Stomach (tissue), 9 donors: ENCODE results near the gene TENM3. TPM values are rescaled to one million over a fixed set of nuclear protein-coding genes. Genes with fewer than 3 reads are reported as not detected.

Experiments
- DNase-seq, 2 donors: peaks; one replicate each; pipeline versions ENCODE4 v3.0.0 to v3.0.0-alpha.2; 2013 to 2019
- H3K27ac ChIP-seq, 5 donors: fragments of 200-600 bp in 4 of 5; sonication (generic) in 4 of 5; one replicate each; pipeline ENCODE4 v1.5.1; 2013 to 2019; ENCODE audit warnings: mild to moderate bottlenecking in 1 of 5, moderate library complexity in 1 of 5
- H3K27me3 ChIP-seq, 3 donors: fragments of 200-600 bp; sonication (generic); one replicate each; pipeline ENCODE4 v1.5.1; 2017 to 2019; ENCODE audit warnings: mixed run types in 1 of 3
- H3K36me3 ChIP-seq, 4 donors: fragments of 200-600 bp; sonication (generic); 1 replicate in 3 of 4; 2 replicates in 1 of 4; pipeline ENCODE4 v1.5.1; 2016 to 2019
- H3K4me1 ChIP-seq, 4 donors: fragments of 200-600 bp; sonication (generic); one replicate each; pipeline ENCODE4 v1.5.1; 2016 to 2019
- H3K4me3 ChIP-seq, 4 donors: fragments of 200-600 bp; sonication (generic) in 3 of 4; one replicate each; pipeline ENCODE4 v1.5.1; 2016 to 2019; ENCODE audit warnings: mild to moderate bottlenecking in 1 of 4
- H3K9me3 ChIP-seq, 4 donors: fragments of 200-600 bp; sonication (generic); one replicate each; pipeline ENCODE4 v1.5.1; 2016 to 2019
- EP300 ChIP-seq: sonication (generic); formaldehyde crosslinking; IDR thresholded peaks from one replicate; pipeline ENCODE4 v1.6.1; 2017; ENCODE audit warnings: antibody characterized with exemption
- POLR2A ChIP-seq, 4 donors: fragments of 450-650 bp; IDR thresholded peaks; one replicate each; pipeline ENCODE4 v1.6.1; 2016; ENCODE audit warnings: antibody characterized with exemption in 4 of 4, control low read depth in 2 of 4, mild to moderate bottlenecking in 1 of 4, moderate library complexity in 1 of 4
- POLR2AphosphoS5 ChIP-seq, 3 donors: sonication (generic); formaldehyde crosslinking; IDR thresholded peaks; one replicate each; pipeline ENCODE4 v1.6.1; 2016; ENCODE audit warnings: antibody characterized with exemption in 3 of 3
- WGBS, 5 donors: extraction: QIAGEN DNeasy Blood & Tissue Kit in 3 of 5; methylation state at CpG; one replicate each; pipeline versions ENCODE4 v1.1.5 to v1.1.7; 2013 to 2018; 5-methylcytosine and 5-hydroxymethylcytosine counted together
- intact Hi-C: fragments of 100-400 bp; cut with DNase I; formaldehyde crosslinking; loops from one replicate; pipeline ENCODE4 v1.15.1; 2023; ENCODE audit warnings: low total_unique reads
- polyA plus RNA-seq, 3 donors: library from polyadenylated mRNA; stranded (reverse); fragments of 200-250 nt; gene quantifications; one replicate each; pipeline ENCODE4 v1.2.3, GENCODE V29; 2013
- total RNA-seq, 5 donors: library from RNA; depleted of rRNA; stranded (reverse); fragments of >200 nt; gene quantifications; one replicate each; pipeline versions ENCODE4 v1.1.0 to v1.2.3, GENCODE V29; 2014 to 2016
- TF ChIP-seq, protein P1 (sequence below), 7 experiments: fragments of 450-650 bp in 4 of 7; fragments of 200-600 bp in 3 of 7; sonication (generic) in 3 of 7; IDR thresholded peaks; one replicate each; pipeline ENCODE4 v1.5.1; 2016 to 2019; ENCODE audit warnings: antibody characterized with exemption in 7 of 7, control low read depth in 2 of 7, mild to moderate bottlenecking in 1 of 7
- donor health status: healthy with polysubstance abuse.
- donor health status: Bipolar disorder and iron deficiency.
- donor health status: healthy.

TENM3 gene
- total and polyA plus RNA-seq, 8 donors, result under 0.01 to 8.3 (median 0.44) TPM

- H3K36me3 ChIP-seq, result no peaks in the 10 kb centered on the region
- DNase-seq, result no peak
- TF ChIP-seq, protein P1, sequence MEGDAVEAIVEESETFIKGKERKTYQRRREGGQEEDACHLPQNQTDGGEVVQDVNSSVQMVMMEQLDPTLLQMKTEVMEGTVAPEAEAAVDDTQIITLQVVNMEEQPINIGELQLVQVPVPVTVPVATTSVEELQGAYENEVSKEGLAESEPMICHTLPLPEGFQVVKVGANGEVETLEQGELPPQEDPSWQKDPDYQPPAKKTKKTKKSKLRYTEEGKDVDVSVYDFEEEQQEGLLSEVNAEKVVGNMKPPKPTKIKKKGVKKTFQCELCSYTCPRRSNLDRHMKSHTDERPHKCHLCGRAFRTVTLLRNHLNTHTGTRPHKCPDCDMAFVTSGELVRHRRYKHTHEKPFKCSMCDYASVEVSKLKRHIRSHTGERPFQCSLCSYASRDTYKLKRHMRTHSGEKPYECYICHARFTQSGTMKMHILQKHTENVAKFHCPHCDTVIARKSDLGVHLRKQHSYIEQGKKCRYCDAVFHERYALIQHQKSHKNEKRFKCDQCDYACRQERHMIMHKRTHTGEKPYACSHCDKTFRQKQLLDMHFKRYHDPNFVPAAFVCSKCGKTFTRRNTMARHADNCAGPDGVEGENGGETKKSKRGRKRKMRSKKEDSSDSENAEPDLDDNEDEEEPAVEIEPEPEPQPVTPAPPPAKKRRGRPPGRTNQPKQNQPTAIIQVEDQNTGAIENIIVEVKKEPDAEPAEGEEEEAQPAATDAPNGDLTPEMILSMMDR (IDR thresholded peaks at IDR 0.05), result no peak
- no peak for TF ChIP-seq POLR2AphosphoS5 (IDR thresholded peaks at IDR 0.05)
- TF ChIP-seq POLR2A (IDR thresholded peaks at IDR 0.05), result no peak
- TF ChIP-seq EP300, result no peak
- H3K4me3 ChIP-seq, result no peak overlapping the region
- no peak overlapping the region for H3K27ac ChIP-seq
- H3K4me1 ChIP-seq, result no peaks in the 10 kb centered on the region
- 25 to 57% (median 49%) methylated on average over 2 of the region's 2 CpGs for WGBS, 5 donors
- intact Hi-C loops, result no loop called here
- H3K27me3 ChIP-seq, result no peaks in the 10 kb centered on the region
- no peaks in the 10 kb centered on the region for H3K9me3 ChIP-seq
Observed at GRCh38 chr4:182604161-182604622, 361.0 kb downstream of the TENM3 start.

DNA sequence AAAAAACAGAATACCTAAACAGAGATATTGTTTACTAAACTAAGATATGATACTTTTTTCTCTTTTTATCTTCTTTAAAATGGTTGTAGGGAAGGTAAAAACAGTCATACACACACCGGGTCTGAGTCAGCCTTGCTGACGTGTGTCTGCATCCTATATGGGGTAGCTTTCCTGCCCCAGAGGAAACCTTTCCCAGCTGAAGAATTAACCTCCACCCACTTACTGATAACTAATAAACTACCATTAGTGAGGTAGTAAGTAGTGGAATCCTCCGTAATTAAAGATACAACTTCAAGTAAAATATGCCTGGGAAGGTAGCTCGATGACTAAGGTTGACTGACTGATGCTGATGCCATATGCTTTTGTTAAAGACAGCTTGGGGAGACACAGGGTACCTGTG is 361.8 kb downstream of the TENM3 start:
- no peak for DNase-seq
- no peaks in the 10 kb centered on the region for H3K9me3 ChIP-seq
- H3K27me3 ChIP-seq, result no peaks in the 10 kb centered on the region
- TF ChIP-seq POLR2AphosphoS5 (IDR thresholded peaks at IDR 0.05) (no peak), POLR2A (IDR thresholded peaks at IDR 0.05) (no peak), EP300 (no peak)
- TF ChIP-seq, protein P1 (IDR thresholded peaks at IDR 0.05), result no peak
- H3K4me3 ChIP-seq, result no peak overlapping the region
- intact Hi-C loops, result no loop called here
- H3K4me1 ChIP-seq, result no peaks in the 10 kb centered on the region
- H3K36me3 ChIP-seq, result no peaks in the 10 kb centered on the region
- H3K27ac ChIP-seq, result no peak overlapping the region
- 80 to 92% (median 90%) methylated on average over 4 of the region's 4 CpGs for WGBS, 5 donors

DNA sequence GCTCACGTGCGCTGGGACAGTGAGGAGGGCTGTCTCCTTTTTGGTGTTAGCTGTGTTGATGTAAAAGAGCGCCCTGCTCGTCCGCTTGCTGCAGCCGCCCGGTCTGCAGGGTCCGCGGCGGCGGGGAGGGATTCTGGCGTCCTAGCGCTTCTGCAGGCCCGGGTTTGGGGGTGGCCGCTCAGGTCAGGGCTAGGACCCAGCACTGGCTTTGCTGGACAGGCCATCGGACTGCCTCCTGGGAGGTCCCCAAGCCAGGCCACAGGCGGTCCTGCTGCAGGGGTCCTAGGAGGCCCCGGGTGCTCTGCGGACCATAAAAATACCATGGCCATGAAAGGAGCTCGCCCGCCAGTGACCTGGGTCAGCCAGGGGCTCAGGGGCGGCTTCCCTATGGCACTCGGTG is 365.3 kb downstream of the TENM3 start:
- 94 to 97% (median 96%) methylated on average over 17 to 23 of the region's 23 CpGs for WGBS, 5 donors
- no peak overlapping the region for H3K4me3 ChIP-seq
- intact Hi-C loops, result no loop called here
- TF ChIP-seq, protein P1 (IDR thresholded peaks at IDR 0.05), result no peak
- TF ChIP-seq POLR2A (IDR thresholded peaks at IDR 0.05) (no peak), POLR2AphosphoS5 (IDR thresholded peaks at IDR 0.05) (no peak), EP300 (no peak)
- H3K27ac ChIP-seq, result no peak overlapping the region
- no peaks in the 10 kb centered on the region for H3K27me3 ChIP-seq
- H3K9me3 ChIP-seq, result no peaks in the 10 kb centered on the region
- no peaks in the 10 kb centered on the region for H3K36me3 ChIP-seq
- no peak for DNase-seq
- H3K4me1 ChIP-seq, result no peaks in the 10 kb centered on the region

DNA sequence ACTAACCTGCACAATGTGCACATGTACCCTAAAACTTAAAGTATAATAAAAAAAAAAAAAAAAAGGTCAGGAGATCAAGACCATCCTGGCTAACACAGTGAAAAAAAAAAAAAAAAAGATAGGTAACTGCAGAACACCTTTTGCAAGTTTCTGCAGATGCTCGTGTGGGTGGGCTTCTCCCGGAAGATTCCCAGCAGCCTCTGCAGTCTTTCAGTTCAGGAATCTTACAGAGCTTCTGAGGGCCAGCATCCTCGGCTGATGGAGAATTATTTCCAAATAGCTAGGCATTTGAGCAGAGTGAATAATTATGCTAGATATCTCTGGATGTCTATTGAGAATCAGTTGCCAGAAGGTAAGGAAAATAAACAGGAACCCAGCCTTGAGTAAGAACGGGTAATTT is 373.3 kb downstream of the TENM3 start:
- no peaks in the 10 kb centered on the region for H3K9me3 ChIP-seq
- intact Hi-C loops, result no loop called here
- no peak overlapping the region for H3K27ac ChIP-seq
- TF ChIP-seq, protein P1 (IDR thresholded peaks at IDR 0.05), result no peak
- TF ChIP-seq POLR2AphosphoS5 (IDR thresholded peaks at IDR 0.05) (no peak), POLR2A (IDR thresholded peaks at IDR 0.05) (no peak), EP300 (no peak)
- WGBS, 5 donors, result 75 to 92% (median 85%) methylated on average over 4 of the region's 4 CpGs
- H3K36me3 ChIP-seq, result no peaks in the 10 kb centered on the region
- H3K4me3 ChIP-seq, result no peak overlapping the region
- no peak for DNase-seq
- no peaks in the 10 kb centered on the region for H3K4me1 ChIP-seq
- no peaks in the 10 kb centered on the region for H3K27me3 ChIP-seq
